Globus pallidus (tissue), 1 donor: Measurements from ENCODE around the gene LRRFIP1.

Source experiments
- DNase-seq: peaks from one replicate; pipeline ENCODE4 v3.0.0-alpha.2; 2015; ENCODE audit warnings: low spot score

The LRRFIP1 gene

DNA sequence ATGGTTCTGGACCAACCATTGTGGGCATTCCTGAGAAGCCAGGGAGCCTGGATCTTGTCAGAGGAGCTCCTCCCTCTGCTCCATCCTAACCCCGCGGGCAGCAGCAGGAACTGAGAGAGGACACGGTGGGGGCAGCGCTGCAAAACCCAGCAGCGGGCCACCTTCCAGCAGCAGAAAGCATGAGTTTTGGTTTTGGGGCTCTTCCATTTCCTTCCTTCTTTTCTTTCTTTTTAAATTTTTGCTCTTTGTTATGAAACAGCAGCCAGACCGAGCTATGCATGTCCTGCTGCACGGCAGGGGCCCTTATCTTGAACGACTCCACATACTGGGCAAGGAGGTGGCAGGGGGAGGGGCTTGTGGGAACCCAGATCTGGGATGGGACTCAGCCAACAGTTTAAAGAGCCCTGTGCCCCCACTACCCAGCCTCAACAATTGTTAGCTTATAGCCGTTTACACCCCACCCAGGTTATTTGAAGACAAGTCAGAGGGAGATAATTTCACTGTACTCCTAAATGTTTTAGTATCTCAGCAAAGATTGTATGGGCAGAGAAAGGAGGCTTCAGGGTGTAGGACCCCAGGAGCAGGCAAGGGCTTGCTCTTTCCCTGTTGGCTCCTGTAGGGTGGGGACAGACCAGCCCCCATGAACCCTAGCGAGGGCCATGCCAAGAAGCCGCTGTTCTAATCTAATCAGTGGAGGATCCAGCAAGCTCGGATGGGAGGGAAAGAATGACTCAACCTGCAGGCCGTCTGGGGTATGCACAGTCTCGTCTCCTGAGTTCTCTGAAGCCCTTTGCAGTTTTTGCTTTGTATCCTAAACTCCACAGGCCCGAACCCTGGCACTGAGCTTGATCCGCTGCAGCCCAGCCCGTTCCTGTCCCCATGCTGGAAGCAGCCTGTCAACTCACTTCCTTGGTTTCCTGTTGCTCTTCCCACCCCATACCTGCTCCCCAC is 75.3 kb downstream of the LRRFIP1 start:
- peak; percentile 40 for DNase-seq

DNA sequence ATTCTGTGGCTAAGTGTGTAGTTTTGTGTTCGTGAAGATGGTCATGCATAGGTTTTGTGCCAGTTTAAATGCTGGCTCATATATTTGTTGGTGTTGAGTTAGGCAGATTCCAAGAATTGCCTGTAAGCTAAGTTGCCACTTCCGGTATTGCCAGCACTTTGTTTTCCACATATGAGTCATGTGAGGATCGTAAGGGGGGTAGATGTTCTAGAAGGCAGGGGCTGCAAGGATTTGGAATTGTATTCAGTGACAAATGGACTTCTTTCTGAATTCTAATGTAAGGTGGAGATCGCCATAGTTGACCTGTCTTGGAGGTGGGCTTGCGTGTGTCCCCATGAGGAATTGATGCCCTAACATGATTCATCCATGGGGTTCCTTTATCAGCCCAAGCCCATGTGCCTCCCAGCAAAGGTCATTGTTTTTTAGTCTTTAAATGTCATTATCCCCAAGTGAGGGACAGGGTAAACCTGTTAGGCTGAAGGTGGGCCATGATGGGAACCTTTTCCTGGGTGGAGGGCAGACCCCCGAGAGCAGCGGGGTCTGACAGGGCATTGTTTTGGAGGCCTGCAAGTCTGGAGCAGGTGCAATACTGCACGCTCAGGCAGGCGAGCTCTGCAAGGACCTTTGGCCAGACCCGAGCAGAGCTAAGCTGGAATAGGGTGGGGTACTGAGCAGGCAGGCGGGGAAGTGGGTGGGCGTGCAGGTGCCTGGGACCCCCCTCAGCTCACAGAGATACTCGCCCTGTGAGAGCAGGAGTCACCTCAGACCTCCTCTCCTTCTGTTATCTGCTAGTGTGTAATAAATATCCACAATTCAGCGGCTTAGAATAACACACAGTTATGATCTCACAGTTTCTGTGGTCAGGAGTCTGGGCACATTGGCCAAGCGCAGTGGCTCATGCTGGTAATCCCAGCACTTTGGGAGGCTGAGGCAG is 77.4 kb downstream of the LRRFIP1 start:
- no peak for DNase-seq

DNA sequence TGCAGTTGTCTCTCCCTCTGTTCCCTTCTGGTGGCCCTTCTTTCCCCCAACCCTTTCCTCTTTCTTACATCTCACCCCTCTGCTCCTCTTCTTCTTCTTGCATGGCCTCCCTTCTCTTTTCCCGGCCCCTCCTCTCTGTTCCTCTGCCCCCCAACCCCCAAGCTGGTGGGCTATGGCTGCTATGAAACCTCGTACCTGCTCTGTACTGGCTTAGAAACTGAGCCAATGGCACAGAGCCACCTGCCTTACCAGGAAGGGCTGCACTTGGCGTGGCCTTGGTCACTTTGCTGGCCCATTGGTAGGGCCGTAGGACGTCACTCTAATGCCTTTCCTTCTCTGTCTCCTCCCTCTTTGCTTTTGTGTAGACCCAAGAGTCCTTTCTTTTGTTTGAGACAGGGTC is 78.9 kb downstream of the LRRFIP1 start:
- no peak for DNase-seq

DNA sequence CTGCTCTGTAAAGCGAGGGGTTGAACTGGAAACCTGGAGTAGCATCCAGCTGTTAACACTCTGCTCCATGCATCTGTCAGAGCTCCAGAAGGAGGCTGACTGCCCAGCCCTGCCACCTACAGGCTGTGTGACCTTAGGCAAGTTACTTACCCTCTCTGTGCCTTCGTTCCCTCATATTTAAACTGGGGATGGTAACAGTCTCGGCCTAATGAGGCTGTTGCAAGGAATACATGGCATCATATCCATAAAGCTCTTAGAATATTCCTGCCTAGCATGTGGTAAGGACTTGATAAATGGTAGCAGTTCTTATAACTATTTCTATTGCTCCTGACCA is 80.6 kb downstream of the LRRFIP1 start:
- no peak for DNase-seq

DNA sequence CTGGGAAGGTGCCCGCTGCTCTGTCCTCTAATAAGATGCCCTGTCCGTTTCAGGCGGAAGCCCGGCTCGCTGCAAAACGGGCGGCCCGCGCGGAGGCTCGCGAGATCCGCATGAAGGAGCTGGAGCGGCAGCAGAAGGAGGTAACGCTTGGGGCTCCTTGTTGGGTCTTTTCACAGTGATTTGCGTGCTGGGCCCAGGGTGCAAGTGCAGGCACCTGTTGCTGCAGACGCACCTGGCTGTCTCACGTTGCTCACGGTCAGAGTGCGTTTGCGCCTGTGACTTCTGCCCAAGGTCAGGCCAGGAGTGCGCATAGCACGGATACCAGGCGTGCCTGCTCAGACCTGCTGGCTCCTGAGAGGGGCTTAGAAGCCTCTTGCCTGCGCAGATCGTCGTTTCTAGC is 81.1 kb downstream of the LRRFIP1 start:
- no peak for DNase-seq

DNA sequence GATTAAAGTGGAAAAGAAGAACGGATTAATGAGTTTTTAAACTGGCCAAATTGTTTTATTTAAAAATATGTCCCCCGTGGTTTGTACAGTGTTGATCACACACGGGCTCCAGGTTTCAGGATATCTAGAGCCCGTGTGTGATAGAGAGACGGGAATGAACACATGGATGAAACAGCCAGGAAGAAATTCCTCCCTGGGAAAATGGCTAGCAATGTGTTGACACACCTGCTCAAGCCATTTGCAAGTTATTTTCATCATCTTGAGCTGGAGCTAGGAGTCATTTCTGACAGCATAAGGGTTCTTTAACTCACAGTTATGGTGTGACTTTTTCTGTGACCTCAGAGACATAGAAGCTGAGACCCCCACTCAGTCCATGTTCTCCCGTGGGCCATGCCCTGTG is 81.6 kb downstream of the LRRFIP1 start:
- no peak for DNase-seq

DNA sequence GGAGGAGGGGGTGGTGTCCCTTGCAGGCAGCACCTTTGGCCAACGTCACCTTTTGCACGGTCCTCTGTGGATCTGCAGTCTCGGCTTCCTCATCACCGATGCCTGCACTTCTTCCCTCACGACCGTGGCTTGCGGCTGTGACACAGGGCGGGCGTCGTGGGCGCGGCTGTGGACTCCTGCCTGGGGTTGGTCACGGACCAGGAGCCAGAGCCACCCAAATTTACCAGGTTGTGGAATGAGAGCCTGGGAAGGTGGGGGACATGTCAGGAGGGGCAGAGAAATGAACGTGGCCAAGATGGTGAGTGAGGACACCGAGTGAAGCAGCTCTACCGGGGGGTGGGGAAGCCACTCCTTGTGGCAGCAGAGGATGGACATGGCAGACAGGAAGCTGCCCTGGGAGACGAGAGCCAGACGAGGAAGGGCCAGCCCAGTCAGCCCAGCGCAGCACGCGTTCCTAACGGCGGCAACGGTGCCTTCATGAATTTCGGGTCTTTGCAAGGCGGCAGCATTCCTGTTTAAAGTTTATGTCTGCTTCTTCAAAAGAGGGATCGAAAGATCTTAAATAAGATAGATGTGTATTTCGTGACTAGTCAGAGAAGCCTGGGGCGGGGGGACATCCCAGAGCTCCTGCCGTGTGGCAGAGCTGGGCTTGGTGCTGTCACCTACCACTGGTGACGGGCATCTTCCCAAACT is 84.2 kb downstream of the LRRFIP1 start:
- no peak for DNase-seq

DNA sequence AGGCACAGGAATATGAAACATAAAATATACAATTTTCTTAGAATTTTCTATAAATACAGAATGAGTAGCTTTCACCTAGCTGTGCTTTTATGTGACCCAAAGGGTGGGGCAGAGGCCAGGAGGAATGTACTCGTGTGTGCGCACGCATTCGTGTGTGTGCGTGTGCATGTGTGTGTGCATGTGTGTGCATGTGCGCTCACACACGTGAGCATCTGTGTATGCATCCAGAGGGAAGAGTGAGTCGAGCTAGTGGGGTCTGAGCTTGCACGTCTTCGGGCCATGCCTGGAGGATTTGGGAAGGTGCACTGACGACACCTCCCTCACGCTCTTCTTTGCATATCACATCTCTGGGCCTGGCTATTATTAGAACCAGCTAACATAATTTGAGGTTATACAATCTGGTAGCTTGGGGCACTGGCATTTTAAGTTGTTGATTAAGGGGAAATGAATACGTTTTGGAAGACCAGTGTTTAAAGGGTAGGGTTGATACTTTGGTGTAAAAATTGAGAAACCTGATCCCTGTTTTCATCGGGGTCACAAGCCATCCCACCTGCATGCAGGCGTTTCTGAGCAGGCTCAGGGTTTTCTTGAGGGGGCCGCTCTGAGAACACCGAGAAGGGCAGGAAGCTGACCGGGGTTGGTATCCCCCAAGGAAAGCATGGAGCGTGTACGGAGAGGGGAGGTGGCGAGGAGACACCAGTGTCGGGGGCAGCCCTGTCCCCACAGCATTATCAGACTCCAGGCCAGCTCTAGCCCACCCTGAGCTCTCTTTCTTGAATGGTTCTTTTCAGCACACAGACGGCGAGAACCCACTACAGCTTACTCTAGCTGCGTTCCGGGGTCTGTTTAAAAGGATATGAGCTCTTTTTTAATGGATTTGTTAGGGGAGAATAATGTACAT is 85.3 kb downstream of the LRRFIP1 start:
- DNase-seq = no peak

DNA sequence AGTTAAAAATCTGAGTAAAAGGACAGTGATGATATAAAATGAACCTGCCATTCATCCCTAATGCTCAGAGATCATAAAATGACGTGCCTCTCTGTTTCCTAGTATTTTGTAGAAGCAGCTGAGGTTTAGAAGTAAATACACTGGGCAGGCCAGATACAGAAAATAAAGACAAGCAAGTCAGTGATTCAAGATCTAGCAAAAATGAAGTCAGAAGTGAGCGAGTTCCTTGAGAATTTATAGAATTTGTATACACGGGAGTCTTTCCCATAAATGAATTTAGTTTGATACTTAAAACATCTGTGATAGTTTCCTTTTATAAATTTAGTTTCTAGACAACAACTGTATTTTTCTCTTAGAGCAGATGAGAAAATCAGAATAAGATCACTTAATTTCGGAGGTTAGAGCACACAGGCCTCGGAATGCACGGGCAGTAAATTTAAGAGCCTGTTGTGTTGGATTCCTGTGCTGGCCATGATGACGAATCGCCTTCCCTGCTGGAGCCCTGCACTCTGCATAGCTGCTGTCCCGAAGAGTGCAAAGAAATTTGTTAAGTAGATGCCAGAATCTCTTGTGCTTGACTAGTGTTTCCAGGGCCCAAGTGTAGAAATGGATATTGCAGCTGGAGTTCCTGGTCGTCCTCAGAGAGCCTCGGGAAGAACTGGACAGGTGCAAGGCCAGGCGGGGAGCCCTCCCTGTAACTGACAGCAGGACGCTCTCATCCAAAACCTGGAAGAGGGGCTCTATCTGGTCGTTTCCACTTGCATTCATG is 87.5 kb downstream of the LRRFIP1 start:
- DNase-seq = no peak

DNA sequence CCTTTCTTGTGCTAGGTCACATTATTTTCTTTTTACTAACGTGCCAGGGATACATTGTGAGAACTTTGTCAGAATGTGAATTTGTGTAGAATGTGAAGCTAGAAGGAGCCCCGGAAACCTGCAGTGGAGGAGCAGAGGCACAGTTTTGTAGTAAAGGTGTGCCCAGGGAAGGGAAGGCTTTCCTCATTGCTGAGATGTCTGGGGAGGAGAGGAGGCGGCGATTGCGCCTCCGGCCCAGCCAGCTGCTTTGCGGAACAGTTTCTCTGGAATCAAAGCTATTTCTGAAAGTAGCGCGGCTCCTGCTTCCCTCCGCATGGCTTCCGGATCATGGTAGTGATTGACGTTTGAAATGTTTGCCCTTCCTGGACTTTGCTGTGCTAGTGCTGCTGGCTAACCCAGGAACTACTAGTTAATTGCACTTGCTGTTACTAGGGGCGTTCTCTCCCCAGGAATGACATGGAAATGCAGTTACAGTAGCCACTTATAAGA is 88.1 kb downstream of the LRRFIP1 start:
- DNase-seq = no peak

DNA sequence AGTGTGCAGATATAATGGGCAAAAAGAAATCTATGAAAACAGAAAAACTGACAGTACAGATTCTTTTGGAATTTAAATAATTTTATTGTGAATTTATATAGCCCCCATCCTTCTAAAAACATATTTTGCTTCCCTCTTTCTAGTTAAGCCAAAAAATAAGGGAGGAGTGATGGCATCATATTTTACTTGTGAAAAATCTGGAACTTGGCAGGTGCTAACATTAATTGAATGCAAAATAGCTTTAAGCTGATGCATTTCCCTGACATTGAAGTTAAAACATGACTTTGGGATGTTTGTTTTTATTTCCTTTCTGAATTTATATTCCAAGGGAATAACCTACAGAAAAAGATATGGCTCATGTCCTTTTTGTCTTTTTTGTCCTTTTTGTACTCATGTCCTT is 88.6 kb downstream of the LRRFIP1 start:
- no peak for DNase-seq

DNA sequence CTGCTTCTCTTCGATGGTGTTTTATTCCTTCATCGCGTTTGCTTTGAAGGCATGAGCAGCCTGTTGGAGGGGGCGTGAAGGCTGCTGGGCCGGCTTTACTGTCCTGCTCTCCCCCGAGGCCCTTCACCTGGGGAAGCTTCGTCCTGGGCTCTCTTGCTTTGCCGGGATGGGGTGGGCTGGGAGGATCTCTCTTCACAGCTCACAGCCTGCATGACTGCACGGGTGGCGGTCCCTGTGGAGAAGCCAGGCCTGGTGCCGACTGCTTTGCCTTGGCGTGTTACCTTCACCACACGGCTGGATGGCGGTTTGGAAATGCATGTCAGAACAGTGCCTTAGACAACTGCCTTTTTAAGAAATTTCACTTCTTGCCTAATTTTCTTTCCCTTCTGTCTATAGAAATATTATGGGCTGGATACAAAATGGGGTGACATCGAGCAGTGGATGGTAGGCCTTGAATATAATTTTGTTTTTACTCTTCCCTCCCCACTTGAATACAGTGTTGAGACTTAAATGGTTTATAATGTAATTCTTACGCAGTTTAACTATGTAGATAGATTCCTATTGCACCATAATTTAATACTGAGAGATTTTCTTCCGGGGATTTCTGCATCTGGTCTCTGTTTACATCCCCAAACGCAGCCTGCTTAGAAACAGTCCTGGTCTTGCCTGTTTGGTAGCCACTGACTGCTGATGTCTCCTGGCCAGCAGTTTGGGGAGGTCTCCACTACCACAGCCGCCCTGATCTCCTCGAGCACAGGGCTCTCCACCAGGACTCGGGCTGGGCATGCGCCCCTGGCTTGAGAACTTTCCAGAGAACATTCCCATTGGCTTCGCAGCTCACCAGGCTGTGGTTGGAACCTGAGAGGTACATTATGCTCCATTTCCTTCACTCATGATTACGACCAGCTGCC is 90.2 kb downstream of the LRRFIP1 start:
- DNase-seq = no peak

DNA sequence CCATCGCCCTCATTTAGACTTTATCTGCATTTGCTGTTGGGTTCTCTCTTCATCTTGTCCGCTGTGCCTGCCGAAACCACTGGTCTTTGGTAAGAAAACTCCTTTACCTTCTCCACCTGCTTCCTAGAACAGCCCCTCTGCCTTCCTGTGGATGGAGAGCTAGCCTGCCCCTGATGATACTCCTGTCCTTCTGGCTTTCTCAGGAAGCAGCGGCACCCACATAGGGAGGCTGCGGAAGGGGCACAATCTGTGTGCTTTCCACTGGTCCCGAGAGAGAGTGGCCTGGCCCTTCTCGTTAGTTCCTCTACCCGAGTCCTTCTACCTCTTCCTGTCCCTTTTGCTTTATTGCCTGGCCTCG is 90.9 kb downstream of the LRRFIP1 start:
- no peak for DNase-seq

DNA sequence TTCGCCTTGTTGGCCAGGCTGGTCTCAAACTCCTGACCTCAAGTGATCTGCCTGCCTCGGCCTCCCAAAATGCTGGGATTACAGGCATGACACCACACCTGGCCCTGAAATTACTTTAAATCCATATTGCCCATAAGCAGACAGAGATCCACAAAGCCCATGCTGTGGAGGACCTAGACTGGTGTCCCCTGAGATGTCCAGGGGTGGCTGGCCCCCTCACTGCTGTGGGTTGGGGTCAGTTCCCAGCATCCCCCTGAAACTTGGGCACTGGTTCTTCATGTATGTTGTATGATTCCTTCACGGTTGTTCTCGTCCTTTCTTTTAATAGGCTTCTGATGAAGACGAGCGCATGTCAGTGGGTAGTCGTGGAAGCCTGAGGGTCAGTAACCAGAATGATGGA is 93.1 kb downstream of the LRRFIP1 start:
- DNase-seq = no peak

DNA sequence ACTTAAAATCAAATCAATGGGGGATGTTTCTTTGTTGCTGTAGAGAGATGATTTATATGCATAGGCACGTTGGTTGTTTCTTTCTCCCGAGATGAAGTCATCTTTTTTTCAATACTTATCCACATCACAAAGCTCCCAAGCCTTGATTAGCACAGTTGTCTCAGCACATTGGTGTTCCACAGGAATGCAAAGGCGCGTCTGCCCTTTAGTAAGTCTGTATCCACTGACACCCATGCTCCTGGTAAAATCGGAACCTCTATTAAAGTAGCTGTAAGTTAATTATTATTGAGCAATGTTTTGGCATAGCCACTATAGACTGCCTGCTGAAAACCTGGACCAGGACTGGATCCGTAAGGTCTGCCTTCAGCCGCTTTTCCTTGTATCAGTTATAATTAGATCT is 93.6 kb downstream of the LRRFIP1 start:
- DNase-seq = no peak

DNA sequence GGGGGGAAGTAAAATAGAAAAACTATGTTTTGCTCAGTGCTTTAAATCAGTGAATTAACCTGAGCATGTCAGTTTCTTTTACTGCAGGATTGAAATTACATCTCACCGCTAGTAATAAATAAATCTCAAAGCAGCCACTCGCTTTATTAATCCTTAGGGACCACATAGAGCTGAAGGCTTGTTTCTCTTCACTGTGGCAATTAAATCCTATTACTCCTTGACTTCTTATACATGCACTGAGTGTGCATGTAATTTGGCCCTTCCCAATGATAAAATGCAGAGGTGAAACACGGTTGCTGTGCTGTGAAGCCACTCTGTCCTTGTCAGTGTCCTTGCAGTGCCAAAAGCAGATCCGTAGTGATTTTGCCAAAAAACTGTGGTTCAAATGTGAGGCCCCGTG is 94.1 kb downstream of the LRRFIP1 start:
- no peak for DNase-seq

DNA sequence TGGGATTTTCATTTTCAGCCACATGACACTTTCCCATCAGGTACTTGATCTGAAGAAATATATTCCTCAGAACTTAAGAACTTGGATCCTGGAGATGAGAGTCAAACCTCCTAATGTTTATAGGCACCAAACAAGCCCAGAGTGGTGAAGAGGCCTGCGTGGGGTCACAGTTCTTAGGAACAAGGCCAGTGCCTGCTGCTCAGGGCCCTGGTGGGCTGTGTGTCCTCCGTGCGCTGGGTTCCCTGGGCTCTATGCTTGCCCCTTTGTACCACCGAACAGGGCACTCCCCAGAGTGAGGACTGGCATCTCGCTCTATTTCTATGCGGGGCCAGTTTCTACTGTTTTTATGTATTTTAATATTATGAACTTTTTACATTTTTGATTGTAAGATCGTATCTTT is 95.2 kb downstream of the LRRFIP1 start:
- DNase-seq = no peak

DNA sequence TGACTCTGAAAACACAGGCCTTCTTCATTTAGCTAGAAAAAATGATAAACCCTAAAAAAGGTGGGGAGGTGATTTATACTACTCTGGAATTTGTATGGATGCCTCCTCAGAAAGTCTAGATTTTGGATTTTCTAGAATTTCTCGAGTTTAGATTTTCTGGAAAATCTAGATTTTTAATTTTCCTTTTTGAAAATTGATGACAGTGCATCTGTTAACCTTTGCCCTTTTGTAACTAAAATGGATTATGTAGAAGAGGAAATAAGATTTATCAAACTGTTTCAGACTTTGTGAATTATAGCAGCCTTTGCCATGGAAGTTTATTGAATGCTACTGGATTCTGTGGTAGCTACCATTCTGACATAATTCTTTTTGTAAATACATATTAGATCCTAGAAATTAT is 95.6 kb downstream of the LRRFIP1 start:
- no peak for DNase-seq

DNA sequence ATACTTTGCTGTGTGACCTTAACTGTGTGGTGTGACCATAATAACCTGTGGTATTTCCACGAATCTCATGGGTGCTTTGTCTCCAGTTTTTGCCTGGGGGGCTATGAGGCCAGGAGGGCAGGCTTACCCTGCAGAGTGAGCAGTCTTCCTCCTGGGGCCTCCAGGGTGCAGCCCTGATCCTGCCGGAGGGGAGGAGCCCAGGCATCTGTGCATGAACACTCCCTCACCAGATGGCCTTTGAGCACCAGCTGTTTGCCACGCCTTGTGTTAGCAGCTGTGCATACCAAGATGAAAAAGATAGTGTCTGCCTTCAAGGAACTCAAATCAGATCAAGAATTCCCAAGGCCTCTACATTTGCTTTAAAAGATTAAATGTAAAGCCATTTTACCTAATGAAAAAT is 96.2 kb downstream of the LRRFIP1 start:
- no peak for DNase-seq
